ENCODE data around the gene OCEL1. TPM values are rescaled to one million over a fixed set of nuclear protein-coding genes. Genes with fewer than 3 reads are reported as not detected.
A peak's percentile ranks its signal among the peaks of the same experiment; 100 is the strongest.

OCEL1 gene
- total and polyA plus RNA-seq, 2 of the 13 experiments (the other 11 are each of a cell fraction or from before 2014, with no cell fraction given) = 10.6 to 17.2 TPM

DNA sequence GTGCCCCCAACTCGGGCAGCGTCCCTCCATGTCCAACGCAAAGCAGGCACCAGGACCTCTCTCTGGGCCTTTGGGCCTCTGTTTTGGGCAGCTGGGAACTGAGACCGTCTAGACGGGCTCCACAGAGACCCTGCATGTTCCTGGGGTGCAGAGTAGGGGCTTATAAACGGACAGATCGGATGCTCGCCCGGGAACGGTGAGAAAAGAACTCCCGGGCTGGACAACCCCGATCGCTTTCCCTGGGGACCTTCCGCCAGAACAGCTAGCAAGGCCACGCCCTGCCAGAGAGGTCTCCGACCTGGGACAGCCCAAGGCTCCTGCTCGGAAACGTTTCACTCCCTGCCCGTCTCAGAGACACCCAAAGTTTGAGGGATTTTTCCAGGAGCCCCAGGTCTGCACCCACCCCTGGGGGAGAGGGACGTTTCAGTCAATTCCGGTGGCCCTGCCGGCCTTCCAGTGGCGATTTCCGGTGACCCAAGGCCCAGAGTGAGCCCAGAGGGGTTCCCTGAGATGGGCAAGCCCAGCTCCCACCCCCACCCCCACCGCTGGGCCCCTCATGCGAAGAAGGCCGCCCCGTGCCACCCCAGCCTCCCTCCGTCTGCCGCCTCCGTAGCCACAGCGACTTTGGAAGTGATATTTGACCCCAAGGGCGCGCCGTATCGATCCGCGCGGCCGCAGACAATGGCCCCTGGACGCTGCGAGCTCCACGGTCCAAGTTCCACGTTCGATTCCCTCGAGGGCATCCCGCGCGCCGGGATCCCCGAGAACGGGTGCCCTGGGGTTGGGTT, 18.0 kb downstream of the OCEL1 start (continued):
- TF ChIP-seq, protein P1, sequence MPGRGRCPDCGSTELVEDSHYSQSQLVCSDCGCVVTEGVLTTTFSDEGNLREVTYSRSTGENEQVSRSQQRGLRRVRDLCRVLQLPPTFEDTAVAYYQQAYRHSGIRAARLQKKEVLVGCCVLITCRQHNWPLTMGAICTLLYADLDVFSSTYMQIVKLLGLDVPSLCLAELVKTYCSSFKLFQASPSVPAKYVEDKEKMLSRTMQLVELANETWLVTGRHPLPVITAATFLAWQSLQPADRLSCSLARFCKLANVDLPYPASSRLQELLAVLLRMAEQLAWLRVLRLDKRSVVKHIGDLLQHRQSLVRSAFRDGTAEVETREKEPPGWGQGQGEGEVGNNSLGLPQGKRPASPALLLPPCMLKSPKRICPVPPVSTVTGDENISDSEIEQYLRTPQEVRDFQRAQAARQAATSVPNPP (CRISPR knock-in tag; IDR thresholded peaks at IDR 0.05) = no peak
- TF ChIP-seq ZBTB7A (CRISPR knock-in tag; IDR thresholded peaks at IDR 0.05) = no peak
- TF ChIP-seq, protein P2, sequence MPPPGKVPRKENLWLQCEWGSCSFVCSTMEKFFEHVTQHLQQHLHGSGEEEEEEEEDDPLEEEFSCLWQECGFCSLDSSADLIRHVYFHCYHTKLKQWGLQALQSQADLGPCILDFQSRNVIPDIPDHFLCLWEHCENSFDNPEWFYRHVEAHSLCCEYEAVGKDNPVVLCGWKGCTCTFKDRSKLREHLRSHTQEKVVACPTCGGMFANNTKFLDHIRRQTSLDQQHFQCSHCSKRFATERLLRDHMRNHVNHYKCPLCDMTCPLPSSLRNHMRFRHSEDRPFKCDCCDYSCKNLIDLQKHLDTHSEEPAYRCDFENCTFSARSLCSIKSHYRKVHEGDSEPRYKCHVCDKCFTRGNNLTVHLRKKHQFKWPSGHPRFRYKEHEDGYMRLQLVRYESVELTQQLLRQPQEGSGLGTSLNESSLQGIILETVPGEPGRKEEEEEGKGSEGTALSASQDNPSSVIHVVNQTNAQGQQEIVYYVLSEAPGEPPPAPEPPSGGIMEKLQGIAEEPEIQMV (CRISPR knock-in tag; IDR thresholded peaks at IDR 0.05; ENCODE audit: low read depth) = no peak
- peak; percentile 76 for TF ChIP-seq MED1 (CRISPR knock-in tag; IDR thresholded peaks at IDR 0.05)
- TF ChIP-seq ZEB1 (IDR thresholded peaks at IDR 0.05; ENCODE audit: insufficient replicate concordance, low read depth) = peak; percentile 65
- TF ChIP-seq, protein P3, sequence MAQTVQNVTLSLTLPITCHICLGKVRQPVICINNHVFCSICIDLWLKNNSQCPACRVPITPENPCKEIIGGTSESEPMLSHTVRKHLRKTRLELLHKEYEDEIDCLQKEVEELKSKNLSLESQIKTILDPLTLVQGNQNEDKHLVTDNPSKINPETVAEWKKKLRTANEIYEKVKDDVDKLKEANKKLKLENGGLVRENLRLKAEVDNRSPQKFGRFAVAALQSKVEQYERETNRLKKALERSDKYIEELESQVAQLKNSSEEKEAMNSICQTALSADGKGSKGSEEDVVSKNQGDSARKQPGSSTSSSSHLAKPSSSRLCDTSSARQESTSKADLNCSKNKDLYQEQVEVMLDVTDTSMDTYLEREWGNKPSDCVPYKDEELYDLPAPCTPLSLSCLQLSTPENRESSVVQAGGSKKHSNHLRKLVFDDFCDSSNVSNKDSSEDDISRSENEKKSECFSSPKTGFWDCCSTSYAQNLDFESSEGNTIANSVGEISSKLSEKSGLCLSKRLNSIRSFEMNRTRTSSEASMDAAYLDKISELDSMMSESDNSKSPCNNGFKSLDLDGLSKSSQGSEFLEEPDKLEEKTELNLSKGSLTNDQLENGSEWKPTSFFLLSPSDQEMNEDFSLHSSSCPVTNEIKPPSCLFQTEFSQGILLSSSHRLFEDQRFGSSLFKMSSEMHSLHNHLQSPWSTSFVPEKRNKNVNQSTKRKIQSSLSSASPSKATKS (CRISPR knock-in tag; IDR thresholded peaks at IDR 0.05) = no peak
- no peak for TF ChIP-seq PRMT3 (CRISPR knock-in tag; IDR thresholded peaks at IDR 0.05; ENCODE audit: borderline replicate concordance, low read depth)
- TF ChIP-seq ZNF256 (CRISPR knock-in tag; conservative IDR thresholded peaks at IDR 0.05) = no peak; the same call in 1 of the 2 replicates
- no peak for TF ChIP-seq ZNF674 (CRISPR knock-in tag; IDR thresholded peaks at IDR 0.05; ENCODE audit: low read depth)
- peak; percentile 80; the same call in 1 of the 2 replicates for TF ChIP-seq RFXAP (CRISPR knock-in tag; IDR thresholded peaks at IDR 0.05; ENCODE audit: borderline replicate concordance)
- TF ChIP-seq SMARCE1 (IDR thresholded peaks at IDR 0.05; ENCODE audit: borderline replicate concordance) = no peak
- TF ChIP-seq NPAS2 (CRISPR knock-in tag; IDR thresholded peaks at IDR 0.05; ENCODE audit: borderline replicate concordance) = no peak
- TF ChIP-seq, protein P4, sequence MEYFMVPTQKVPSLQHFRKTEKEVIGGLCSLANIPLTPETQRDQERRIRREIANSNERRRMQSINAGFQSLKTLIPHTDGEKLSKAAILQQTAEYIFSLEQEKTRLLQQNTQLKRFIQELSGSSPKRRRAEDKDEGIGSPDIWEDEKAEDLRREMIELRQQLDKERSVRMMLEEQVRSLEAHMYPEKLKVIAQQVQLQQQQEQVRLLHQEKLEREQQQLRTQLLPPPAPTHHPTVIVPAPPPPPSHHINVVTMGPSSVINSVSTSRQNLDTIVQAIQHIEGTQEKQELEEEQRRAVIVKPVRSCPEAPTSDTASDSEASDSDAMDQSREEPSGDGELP (IDR thresholded peaks at IDR 0.05; ENCODE audit: borderline replicate concordance, low read depth) = 0 out of 2 replicates have a peak, but pooled peaks have one; percentile 27
- TF ChIP-seq ZNF20 (CRISPR knock-in tag; IDR thresholded peaks at IDR 0.05) = no peak
- TF ChIP-seq FOXA3 (CRISPR knock-in tag; IDR thresholded peaks at IDR 0.05) = peak; percentile 72
- TF ChIP-seq NCOA2 (CRISPR knock-in tag; IDR thresholded peaks at IDR 0.05) = peak; percentile 57
- no peak for TF ChIP-seq ATM (IDR thresholded peaks at IDR 0.05; ENCODE audit: borderline replicate concordance)
- TF ChIP-seq, protein P5, sequence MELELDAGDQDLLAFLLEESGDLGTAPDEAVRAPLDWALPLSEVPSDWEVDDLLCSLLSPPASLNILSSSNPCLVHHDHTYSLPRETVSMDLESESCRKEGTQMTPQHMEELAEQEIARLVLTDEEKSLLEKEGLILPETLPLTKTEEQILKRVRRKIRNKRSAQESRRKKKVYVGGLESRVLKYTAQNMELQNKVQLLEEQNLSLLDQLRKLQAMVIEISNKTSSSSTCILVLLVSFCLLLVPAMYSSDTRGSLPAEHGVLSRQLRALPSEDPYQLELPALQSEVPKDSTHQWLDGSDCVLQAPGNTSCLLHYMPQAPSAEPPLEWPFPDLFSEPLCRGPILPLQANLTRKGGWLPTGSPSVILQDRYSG (CRISPR knock-in tag; IDR thresholded peaks at IDR 0.05) = no peak
- TF ChIP-seq, protein P6, sequence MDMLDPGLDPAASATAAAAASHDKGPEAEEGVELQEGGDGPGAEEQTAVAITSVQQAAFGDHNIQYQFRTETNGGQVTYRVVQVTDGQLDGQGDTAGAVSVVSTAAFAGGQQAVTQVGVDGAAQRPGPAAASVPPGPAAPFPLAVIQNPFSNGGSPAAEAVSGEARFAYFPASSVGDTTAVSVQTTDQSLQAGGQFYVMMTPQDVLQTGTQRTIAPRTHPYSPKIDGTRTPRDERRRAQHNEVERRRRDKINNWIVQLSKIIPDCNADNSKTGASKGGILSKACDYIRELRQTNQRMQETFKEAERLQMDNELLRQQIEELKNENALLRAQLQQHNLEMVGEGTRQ (IDR thresholded peaks at IDR 0.05; ENCODE audit: low read depth, low read length) = no peak
- TF ChIP-seq, protein P6 (CRISPR knock-in tag; IDR thresholded peaks at IDR 0.05; ENCODE audit: borderline replicate concordance) = no peak; the same call in 1 of the 2 replicates
- peak; percentile 52 for TF ChIP-seq ZFX (CRISPR knock-in tag; IDR thresholded peaks at IDR 0.05; ENCODE audit: low read depth)

Measured in HepG2 (cell line).